Measurements from ENCODE around the gene TCF4.
A peak's percentile ranks its signal among the peaks of the same experiment; 100 is the strongest.

Gene TCF4

GRCh38 chr18:55179835-55180234 is 408.2 kb downstream of the TCF4 start:
- peak; percentile 10 for DNase-seq (ENCODE audit: low read depth)

GRCh38 chr18:55179425-55179824 is 408.6 kb downstream of the TCF4 start:
- DNase-seq (ENCODE audit: low read depth): no peak

GRCh38 chr18:55173291-55173690 is 414.7 kb downstream of the TCF4 start:
- no peak for DNase-seq (ENCODE audit: low read depth)

Data from non-pigmented ciliary epithelial cell (primary cell).